Measurements from ENCODE around the gene THRAP3.

THRAP3 gene

DNA sequence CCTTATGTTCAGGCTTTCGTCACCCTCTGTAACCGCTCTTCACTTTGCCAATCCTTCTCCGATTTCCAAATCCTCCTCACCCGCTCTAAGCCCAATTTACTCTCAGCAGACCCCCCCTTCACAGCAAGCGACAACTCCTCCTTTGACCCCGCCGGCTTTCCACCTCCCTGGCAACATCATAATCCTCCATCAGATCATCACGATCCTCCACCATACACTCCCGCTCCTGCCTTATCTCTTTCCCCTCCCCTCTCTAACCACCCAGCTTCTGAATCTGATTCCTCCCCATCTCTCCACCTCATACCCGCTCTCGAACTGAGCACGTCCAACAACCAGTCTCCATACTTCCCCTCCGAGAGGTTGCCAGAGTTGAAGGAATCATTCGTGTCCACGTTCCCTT, 106.7 kb downstream of the THRAP3 start:
- TF ChIP-seq ZFX (IDR thresholded peaks at IDR 0.05; ENCODE audit: borderline replicate concordance), result no peak
- TF ChIP-seq, protein P1, sequence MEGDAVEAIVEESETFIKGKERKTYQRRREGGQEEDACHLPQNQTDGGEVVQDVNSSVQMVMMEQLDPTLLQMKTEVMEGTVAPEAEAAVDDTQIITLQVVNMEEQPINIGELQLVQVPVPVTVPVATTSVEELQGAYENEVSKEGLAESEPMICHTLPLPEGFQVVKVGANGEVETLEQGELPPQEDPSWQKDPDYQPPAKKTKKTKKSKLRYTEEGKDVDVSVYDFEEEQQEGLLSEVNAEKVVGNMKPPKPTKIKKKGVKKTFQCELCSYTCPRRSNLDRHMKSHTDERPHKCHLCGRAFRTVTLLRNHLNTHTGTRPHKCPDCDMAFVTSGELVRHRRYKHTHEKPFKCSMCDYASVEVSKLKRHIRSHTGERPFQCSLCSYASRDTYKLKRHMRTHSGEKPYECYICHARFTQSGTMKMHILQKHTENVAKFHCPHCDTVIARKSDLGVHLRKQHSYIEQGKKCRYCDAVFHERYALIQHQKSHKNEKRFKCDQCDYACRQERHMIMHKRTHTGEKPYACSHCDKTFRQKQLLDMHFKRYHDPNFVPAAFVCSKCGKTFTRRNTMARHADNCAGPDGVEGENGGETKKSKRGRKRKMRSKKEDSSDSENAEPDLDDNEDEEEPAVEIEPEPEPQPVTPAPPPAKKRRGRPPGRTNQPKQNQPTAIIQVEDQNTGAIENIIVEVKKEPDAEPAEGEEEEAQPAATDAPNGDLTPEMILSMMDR (IDR thresholded peaks at IDR 0.05), result no peak

DNA sequence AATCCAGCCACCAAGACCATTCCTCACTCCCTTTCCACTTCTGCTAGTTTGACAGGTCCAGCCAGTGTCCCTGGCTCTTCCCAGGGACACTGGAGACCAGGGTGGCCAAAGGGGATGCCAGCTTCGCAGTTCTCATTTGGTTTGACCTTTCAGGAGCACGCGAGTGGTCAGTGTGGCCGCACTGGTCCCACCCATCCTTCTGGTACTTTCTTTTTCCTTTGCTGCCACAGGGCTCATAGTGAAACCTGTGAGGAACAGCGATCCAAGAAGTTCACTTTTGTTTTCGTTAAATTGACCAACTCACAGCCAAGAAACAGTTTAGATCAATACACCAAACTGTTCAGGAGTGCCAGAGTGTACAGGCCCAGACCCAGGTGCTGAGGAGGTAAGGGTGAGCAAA, 113.6 kb downstream of the THRAP3 start:
- H3K27ac ChIP-seq, result no peak overlapping the region
- TF ChIP-seq ZFX (IDR thresholded peaks at IDR 0.05; ENCODE audit: borderline replicate concordance), result no peak
- TF ChIP-seq, protein P1 (IDR thresholded peaks at IDR 0.05), result no peak

More for the DNA sequence above, 106.7 kb downstream of the THRAP3 start:
- H3K27ac ChIP-seq, result no peak overlapping the region

DNA sequence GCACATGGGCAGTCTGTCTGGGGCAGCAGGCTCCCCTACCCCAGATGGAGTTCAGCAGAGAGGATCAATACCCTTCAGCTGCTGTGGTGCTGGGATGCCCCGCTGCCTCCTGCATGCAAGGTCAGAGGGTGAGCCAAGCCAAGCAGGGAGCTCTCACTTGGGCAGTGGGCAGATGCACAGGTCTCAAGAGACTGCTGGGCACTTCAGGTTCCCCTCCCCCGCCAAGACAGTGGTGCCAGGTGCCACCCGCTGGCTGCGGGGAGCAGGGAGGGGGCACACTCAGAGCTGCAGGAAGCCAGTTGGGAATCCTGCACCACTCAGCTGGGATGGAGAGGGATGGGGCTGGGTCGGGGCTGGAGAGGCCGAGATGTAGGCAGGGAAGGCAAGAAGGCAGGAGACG, 115.0 kb downstream of the THRAP3 start:
- TF ChIP-seq ZFX (IDR thresholded peaks at IDR 0.05; ENCODE audit: borderline replicate concordance), result no peak
- no peak overlapping the region for H3K27ac ChIP-seq

DNA sequence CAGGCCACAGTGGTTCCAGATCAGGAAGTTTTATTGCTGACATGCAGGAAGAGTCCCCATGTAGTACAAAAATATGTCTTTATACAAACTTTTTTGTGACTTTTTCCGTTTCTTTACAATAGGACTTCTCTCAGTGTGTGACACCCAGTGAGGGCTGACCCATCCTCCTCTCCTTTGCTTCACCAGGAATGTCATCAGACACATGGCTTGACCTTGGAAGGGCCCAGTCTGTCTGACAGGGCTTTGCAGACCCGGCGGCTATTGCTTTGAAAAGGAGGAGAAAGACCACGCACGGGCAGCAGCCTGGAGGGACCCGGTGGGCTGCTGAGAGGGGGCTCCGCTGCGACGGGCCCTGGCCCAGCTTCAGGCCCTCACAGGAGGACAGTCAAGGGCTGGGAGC, 115.4 kb downstream of the THRAP3 start:
- TF ChIP-seq ZFX (IDR thresholded peaks at IDR 0.05; ENCODE audit: borderline replicate concordance), result no peak
- TF ChIP-seq, protein P1 (IDR thresholded peaks at IDR 0.05), result no peak
- no peak overlapping the region for H3K27ac ChIP-seq

DNA sequence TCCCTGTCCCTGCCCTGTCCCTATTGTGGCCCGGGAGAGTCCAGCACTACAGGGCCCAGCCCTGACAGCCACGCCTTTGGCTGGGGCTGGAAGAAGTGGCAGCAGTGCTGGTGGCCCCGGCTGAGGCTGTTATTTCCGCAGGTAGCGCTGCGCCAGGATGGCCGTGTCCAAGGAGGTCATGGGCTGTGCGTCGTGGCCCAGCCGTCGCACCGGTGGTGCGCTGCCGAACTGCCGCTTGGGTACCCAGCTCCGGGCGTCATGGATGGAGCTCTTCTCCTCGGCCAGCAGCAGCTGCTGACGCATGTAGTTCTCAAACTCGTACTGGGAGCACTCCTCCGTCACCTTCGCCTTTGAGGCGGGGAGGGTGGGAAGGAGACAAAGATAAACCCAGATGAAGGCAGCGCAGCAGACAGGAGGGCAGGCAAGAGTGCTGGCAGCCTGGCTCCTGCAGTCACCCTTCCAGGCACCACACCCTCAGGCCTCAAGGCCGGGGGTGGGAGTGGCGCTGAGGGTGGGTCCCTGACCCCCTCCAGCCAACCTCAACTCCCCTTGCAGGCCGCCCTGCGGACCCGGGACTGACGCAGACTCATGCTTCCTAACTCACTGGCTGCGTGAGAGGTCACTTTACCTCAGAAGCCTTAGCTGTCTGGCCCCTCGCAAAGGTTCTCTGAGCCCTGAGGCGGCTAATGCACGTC, 117.5 kb downstream of the THRAP3 start:
- TF ChIP-seq ZFX (IDR thresholded peaks at IDR 0.05; ENCODE audit: borderline replicate concordance), result no peak
- TF ChIP-seq, protein P1 (IDR thresholded peaks at IDR 0.05), result no peak
- no peak overlapping the region for H3K27ac ChIP-seq

DNA sequence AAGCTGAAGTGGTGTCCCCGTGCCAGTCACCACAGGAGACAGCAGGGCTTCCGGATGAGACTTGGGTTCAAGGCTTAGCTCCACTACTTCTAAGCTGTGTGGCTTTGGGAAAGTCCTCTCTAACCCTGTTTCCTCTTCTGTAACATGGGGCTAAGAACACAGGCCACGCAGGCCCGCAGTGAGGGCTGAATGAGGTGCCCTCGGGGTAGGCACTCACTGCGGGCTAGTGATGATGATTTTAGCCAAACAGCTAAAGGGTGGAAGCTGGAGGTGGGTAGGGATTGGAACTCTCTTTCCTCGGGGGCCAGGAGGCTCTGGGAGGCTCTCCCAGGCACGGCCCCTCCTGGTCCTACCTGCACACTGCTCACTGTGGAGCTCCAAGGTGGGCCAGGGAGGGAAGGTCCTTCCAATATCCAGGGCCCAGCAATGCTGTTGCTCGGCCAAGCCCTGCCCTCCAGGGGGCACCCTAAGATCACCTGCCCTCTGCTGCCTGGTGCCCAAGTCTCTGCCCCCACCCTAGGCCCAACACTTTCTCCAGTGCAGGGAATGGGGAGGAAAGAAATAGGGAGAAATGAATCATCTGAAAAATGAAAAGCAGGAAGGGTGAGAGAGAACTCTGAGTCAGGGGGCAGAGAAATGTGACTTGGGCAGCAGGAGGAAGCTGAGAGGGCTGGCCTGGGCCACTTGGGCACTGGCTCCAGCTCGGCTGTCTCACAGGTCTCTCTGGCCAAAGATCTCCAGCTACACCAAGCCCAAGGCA, 118.4 kb downstream of the THRAP3 start:
- no peak overlapping the region for H3K27ac ChIP-seq
- no peak for TF ChIP-seq ZFX (IDR thresholded peaks at IDR 0.05; ENCODE audit: borderline replicate concordance)
- TF ChIP-seq, protein P1 (IDR thresholded peaks at IDR 0.05), result peak; percentile 57

DNA sequence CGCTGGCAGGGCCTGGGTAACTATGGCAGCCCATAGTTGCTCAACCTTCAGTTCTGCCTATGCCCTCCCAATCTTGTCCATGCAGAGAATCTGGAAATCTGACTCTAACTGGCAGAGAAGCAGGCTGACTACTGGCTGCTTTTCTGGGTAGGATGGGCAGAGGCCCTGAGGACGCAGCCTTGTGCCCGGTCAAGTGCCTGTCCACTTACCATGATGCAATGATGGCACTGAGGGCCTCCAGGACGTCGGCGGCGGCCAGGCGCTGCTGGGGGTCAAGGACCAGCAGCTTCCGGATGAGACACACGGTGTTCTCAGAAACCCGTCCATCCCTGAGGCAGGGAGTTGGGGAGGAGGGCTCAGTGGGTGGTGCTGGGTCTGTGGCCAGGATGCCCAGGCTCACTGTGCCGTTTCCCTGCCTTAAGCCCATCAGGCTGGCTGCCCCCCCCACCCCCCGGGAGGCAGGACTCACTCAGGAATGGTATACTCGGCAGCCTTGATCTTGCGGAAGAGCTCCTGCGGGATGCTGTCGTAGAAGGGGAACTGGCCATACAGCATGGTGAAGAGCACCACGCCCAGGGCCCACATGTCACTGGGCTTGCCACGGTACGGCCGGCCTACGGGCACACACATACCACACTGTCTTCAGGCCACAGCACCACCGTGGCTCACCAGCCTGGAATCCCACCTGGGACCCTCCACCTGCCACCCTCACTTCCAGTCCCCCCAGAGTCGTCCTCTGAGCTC, 119.6 kb downstream of the THRAP3 start:
- no peak overlapping the region for H3K27ac ChIP-seq
- TF ChIP-seq, protein P1 (IDR thresholded peaks at IDR 0.05), result no peak
- TF ChIP-seq ZFX (IDR thresholded peaks at IDR 0.05; ENCODE audit: borderline replicate concordance), result no peak

All from 22Rv1 (cell line).